HepG2 (cell line): Measurements from ENCODE around the gene API5. TPM values are rescaled to one million over a fixed set of nuclear protein-coding genes. Genes with fewer than 3 reads are reported as not detected.

Experiments
- AGO1 ChIP-seq: fragments of 200-400 bp; formaldehyde crosslinking; IDR thresholded peaks from 2 replicates; pipeline ENCODE4 v1.6.1; 2017; ENCODE audit warnings: mild to moderate bottlenecking, low read depth, low read length, moderate library complexity; ENCODE audit not compliant: poor library complexity, severe bottlenecking
- ARNT2 ChIP-seq: sonication (generic); formaldehyde crosslinking; IDR thresholded peaks from 2 replicates; pipeline ENCODE4 v1.8.0; 2022; ENCODE audit warnings: mild to moderate bottlenecking, low read depth, missing genetic modification reagents, moderate library complexity
- KDM4B ChIP-seq: sonication (generic); formaldehyde crosslinking; IDR thresholded peaks from 2 replicates; pipeline ENCODE4 v1.4.0; 2020; ENCODE audit warnings: missing genetic modification reagents
- KDM5B ChIP-seq: sonication (generic); formaldehyde crosslinking; IDR thresholded peaks from 2 replicates; pipeline ENCODE4 v1.4.0; 2020; ENCODE audit warnings: missing genetic modification reagents, mild to moderate bottlenecking, borderline replicate concordance
- REPIN1 ChIP-seq: sonication (generic); formaldehyde crosslinking; IDR thresholded peaks from 2 replicates; pipeline ENCODE4 v1.8.0; 2022; ENCODE audit warnings: missing genetic modification reagents, low read depth, mild to moderate bottlenecking, borderline replicate concordance
- SAFB2 ChIP-seq: sonication (generic); formaldehyde crosslinking; IDR thresholded peaks from 2 replicates; pipeline ENCODE4 v1.5.1; 2020; ENCODE audit warnings: missing genetic modification reagents, low read depth, mild to moderate bottlenecking, borderline replicate concordance
- SETDB1 ChIP-seq: sonication (generic); formaldehyde crosslinking; IDR thresholded peaks from 2 replicates; pipeline ENCODE4 v1.5.1; 2020; ENCODE audit warnings: missing genetic modification reagents, mild to moderate bottlenecking, borderline replicate concordance
- SIN3A ChIP-seq: IDR thresholded peaks from 2 replicates; pipeline ENCODE4 v1.6.1; 2011; ENCODE audit warnings: low read depth, mild to moderate bottlenecking, control low read depth, low read length, borderline replicate concordance
- SP140L ChIP-seq: sonication (generic); formaldehyde crosslinking; IDR thresholded peaks from 2 replicates; pipeline ENCODE4 v1.4.0; 2020; ENCODE audit warnings: missing genetic modification reagents, borderline replicate concordance
- TCF7 ChIP-seq: sonication (generic); IDR thresholded peaks from 2 replicates; pipeline ENCODE4 v1.6.1; 2016; ENCODE audit warnings: antibody characterized with exemption, low read depth
- ZNF274 ChIP-seq: sonication (generic); formaldehyde crosslinking; IDR thresholded peaks from 2 replicates; pipeline ENCODE4 v1.5.1; 2020; ENCODE audit warnings: mild to moderate bottlenecking, missing genetic modification reagents
- ZNF605 ChIP-seq: sonication (generic); formaldehyde crosslinking; IDR thresholded peaks from 2 replicates; pipeline ENCODE4 v1.8.0; 2022; ENCODE audit warnings: mild to moderate bottlenecking, missing genetic modification reagents
- ZNF644 ChIP-seq: IDR thresholded peaks from 2 replicates; pipeline ENCODE4 v1.6.1; 2016; ENCODE audit warnings: low read depth
- ZSCAN20 ChIP-seq: sonication (generic); formaldehyde crosslinking; IDR thresholded peaks from 2 replicates; pipeline ENCODE4 v1.4.0; 2020; ENCODE audit warnings: missing genetic modification reagents, mild to moderate bottlenecking, borderline replicate concordance
- polyA plus RNA-seq, 8 experiments: library from polyadenylated mRNA; depleted of rRNA in 3 of 8; stranded (reverse) in 7 of 8; unstranded in 1 of 8; fragments of >200 nt; fragmentation: Illumina TruSeq in 4 of 8; extraction: Trizol in 4 of 8; gene quantifications; 2 replicates each; pipeline versions ENCODE4 v1.2.1 to v1.2.3, GENCODE V29; 2011 to 2016; ENCODE audit warnings: low read depth in 4 of 8, missing spikeins in 1 of 8, mixed read lengths in 1 of 8; ENCODE audit not compliant: insufficient read depth in 1 of 8
- total RNA-seq, 5 experiments: library from RNA; depleted of rRNA; stranded (reverse); fragments of >200 nt; fragmentation: Illumina TruSeq; extraction: Trizol; gene quantifications; 2 replicates each; pipeline ENCODE4 v1.2.3, GENCODE V29; 2016; ENCODE audit warnings: low read depth in 1 of 5
- TF ChIP-seq, protein P1 (sequence below): sonication (generic); formaldehyde crosslinking; IDR thresholded peaks from 2 replicates; pipeline ENCODE4 v1.4.0; 2020; ENCODE audit warnings: mild to moderate bottlenecking, missing genetic modification reagents
- TF ChIP-seq, protein P2 (sequence below): sonication (generic); formaldehyde crosslinking; IDR thresholded peaks from 2 replicates; pipeline ENCODE4 v1.4.0; 2020; ENCODE audit warnings: missing genetic modification reagents

Gene API5
- total and polyA plus RNA-seq, 2 of the 13 experiments (the other 11 are each of a cell fraction or from before 2014, with no cell fraction given): 21.6 to 59.0 TPM

DNA sequence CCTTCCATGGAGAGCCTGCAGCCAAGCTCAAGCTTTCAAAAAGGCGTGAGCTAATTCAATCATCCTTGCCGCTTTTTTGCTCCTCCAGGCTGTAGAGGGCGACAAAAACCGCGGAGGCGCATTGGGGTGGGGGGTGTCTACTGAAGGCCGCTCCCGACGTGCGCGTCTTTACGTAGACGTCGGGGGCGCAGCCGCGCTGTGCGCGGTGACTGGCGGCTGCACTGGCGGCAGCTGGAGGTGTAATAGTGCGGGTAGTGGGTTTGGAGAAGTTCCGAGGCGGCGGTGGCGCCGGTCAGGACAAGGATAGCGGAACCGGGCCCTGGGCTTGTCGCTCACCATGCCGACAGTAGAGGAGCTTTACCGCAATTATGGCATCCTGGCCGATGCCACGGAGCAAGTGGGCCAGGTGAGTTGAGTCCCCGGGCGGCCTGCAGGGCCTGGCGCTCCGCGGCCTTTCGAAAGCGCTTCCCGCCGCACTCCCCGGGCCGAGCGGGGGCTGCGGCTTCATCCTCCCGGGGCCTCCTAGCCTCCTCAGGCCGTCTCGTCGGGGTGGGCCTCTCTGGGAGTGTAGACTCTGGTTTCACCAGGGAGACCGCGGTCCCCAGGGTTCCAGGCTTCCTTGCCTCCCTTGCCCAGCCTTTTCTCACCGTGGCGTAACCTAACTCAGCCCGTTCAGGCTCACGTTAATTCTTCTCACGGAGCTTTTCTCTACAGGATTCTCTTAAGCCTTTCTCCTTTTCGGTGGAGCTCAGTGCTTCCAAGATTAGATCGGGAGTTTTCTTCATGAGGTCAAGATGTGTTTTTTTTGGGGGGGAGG lies at the start of gene API5 (continued):
- TF ChIP-seq, protein P1, sequence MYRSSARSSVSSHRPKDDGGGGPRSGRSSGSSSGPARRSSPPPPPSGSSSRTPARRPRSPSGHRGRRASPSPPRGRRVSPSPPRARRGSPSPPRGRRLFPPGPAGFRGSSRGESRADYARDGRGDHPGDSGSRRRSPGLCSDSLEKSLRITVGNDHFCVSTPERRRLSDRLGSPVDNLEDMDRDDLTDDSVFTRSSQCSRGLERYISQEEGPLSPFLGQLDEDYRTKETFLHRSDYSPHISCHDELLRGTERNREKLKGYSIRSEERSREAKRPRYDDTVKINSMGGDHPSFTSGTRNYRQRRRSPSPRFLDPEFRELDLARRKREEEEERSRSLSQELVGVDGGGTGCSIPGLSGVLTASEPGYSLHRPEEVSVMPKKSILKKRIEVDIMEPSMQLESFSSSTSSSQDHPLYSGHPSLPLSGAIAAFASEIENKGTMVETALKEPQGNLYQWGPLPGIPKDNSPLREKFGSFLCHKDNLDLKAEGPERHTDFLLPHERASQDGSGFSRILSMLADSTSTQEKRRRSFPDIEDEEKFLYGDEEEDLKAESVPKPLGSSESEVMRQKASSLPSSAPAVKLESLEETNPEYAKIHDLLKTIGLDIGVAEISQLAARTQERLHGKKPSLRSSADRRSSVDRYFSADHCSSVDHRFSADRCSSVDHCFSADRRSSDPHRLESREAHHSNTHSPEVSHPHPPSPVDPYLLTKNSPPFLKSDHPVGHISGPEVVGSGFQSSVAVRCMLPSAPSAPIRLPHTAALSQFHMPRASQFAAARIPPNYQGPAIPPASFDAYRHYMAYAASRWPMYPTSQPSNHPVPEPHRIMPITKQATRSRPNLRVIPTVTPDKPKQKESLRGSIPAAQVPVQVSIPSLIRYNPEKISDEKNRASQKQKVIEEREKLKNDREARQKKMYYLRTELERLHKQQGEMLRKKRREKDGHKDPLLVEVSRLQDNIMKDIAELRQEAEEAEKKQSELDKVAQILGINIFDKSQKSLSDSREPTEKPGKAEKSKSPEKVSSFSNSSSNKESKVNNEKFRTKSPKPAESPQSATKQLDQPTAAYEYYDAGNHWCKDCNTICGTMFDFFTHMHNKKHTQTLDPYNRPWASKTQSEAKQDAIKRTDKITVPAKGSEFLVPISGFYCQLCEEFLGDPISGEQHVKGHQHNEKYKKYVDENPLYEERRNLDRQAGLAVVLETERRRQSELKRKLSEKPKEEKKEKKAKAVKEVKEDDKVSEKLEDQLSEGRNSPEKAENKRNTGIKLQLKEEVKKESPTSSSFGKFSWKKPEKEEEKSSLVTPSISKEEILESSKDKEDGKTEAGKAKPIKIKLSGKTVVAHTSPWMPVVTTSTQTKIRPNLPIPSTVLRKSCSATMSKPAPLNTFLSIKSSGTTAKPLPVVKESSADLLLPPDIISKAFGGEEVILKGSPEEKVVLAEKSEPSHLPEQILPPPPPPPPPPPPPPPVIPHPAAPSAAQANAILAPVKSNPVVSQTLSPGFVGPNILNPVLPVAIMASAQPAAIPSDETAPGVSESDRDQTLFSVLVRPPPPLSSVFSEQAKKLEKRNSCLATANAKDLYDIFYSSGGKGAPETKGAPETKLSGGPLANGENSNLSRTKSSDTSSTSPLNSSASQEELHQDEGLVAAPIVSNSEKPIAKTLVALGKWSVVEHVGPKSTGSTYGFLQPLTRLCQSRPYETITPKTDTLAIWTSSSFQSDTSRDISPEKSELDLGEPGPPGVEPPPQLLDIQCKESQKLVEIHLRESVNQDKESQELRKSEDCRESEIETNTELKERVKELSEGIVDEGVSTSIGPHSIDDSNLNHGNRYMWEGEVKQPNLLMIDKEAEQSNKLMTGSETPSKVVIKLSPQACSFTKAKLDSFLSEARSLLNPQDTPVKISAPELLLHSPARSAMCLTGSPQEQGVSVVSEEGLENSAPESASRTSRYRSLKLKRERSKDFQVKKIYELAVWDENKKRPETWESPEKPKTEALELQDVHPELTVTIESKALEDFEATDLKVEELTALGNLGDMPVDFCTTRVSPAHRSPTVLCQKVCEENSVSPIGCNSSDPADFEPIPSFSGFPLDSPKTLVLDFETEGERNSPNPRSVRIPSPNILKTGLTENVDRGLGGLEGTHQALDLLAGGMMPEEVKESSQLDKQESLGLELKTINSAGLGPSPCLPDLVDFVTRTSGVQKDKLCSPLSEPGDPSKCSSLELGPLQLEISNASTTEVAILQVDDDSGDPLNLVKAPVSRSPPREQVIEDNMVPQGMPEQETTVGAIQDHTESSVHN (CRISPR knock-in tag): no peak
- TF ChIP-seq KDM4B (CRISPR knock-in tag) (no peak; the same call in 1 of the 2 replicates), SETDB1 (CRISPR knock-in tag) (no peak), ZNF644 (CRISPR knock-in tag) (no peak), SIN3A (peak; percentile 75), TCF7 (no peak), SAFB2 (CRISPR knock-in tag) (no peak), AGO1 (peak; percentile 56), ZNF605 (CRISPR knock-in tag) (peak; percentile 95), KDM5B (peak; percentile 90), ARNT2 (CRISPR knock-in tag) (peak; percentile 56; the same call in 1 of the 2 replicates), SP140L (CRISPR knock-in tag) (0 out of 2 replicates have a peak, but pooled peaks have one; percentile 56), REPIN1 (CRISPR knock-in tag) (peak; percentile 99), ZNF274 (CRISPR knock-in tag) (peak; percentile 76), ZSCAN20 (peak; percentile 84; the same call in 1 of the 2 replicates)
- TF ChIP-seq, protein P2, sequence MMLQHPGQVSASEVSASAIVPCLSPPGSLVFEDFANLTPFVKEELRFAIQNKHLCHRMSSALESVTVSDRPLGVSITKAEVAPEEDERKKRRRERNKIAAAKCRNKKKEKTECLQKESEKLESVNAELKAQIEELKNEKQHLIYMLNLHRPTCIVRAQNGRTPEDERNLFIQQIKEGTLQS: 0 out of 2 replicates have a peak, but pooled peaks have one; percentile 51
